ENCODE measurements around the gene IMPDH1.

DNA sequence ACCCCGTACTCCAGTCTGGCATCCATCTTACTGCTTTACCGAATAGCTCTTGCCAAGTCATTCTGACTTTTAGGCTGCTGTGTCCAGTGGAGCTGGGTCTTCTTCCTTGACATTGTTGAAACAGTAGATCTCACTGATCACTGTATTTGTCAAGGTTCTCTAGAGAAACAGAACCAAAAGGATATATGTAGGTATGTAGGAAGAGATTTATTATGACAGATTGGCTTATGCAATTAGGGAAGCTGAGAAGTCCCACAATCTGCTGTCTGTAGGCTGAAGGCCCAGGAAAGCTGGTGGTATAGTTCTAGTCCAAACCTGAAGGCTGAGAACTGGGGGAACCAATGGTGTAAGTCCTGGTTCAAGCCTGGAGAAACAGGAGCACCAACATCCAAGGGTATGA, 36.2 kb downstream of the IMPDH1 start:
- TF ChIP-seq, protein P1, sequence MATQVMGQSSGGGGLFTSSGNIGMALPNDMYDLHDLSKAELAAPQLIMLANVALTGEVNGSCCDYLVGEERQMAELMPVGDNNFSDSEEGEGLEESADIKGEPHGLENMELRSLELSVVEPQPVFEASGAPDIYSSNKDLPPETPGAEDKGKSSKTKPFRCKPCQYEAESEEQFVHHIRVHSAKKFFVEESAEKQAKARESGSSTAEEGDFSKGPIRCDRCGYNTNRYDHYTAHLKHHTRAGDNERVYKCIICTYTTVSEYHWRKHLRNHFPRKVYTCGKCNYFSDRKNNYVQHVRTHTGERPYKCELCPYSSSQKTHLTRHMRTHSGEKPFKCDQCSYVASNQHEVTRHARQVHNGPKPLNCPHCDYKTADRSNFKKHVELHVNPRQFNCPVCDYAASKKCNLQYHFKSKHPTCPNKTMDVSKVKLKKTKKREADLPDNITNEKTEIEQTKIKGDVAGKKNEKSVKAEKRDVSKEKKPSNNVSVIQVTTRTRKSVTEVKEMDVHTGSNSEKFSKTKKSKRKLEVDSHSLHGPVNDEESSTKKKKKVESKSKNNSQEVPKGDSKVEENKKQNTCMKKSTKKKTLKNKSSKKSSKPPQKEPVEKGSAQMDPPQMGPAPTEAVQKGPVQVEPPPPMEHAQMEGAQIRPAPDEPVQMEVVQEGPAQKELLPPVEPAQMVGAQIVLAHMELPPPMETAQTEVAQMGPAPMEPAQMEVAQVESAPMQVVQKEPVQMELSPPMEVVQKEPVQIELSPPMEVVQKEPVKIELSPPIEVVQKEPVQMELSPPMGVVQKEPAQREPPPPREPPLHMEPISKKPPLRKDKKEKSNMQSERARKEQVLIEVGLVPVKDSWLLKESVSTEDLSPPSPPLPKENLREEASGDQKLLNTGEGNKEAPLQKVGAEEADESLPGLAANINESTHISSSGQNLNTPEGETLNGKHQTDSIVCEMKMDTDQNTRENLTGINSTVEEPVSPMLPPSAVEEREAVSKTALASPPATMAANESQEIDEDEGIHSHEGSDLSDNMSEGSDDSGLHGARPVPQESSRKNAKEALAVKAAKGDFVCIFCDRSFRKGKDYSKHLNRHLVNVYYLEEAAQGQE (IDR thresholded peaks at IDR 0.05; ENCODE audit: insufficient read depth in 1 of 2, low read depth in 2 of 2, low read length in 1 of 2): no peak
- no peak for TF ChIP-seq CTCF (IDR thresholded peaks at IDR 0.05)
- TF ChIP-seq TCF7L2 (IDR thresholded peaks at IDR 0.05; ENCODE audit: low read depth, low read length): no peak

Data from Panc1 (cell line).